Lower lobe of right lung (tissue), 2 donors: ENCODE results near the gene PLEK. TPM values are rescaled to one million over a fixed set of nuclear protein-coding genes. Genes with fewer than 3 reads are reported as not detected.

ENCODE experiments used
- ATAC-seq, 2 donors: fragments of 200-7000 bp; cut with Tn5 transposase; one replicate each; pipeline ENCODE4 v1.9.1; 2020 to 2022; ENCODE audit warnings: mild to moderate bottlenecking in 2 of 2, moderate library complexity in 2 of 2
- DNase-seq: peaks from one replicate; pipeline ENCODE4 v3.0.0-alpha.2; 2020
- H3K27ac ChIP-seq: fragments of 200-600 bp; one replicate; pipeline ENCODE4 v1.8.0; 2022
- H3K27me3 ChIP-seq: fragments of 200-600 bp; one replicate; pipeline ENCODE4 v1.8.0; 2022; ENCODE audit warnings: low read depth
- H3K36me3 ChIP-seq: fragments of 200-600 bp; one replicate; pipeline ENCODE4 v1.8.0; 2022; ENCODE audit warnings: mild to moderate bottlenecking
- H3K4me1 ChIP-seq: fragments of 200-600 bp; one replicate; pipeline ENCODE4 v1.8.0; 2022
- H3K4me3 ChIP-seq: fragments of 200-600 bp; one replicate; pipeline ENCODE4 v1.8.0; 2022; ENCODE audit warnings: mild to moderate bottlenecking
- H3K9me3 ChIP-seq: fragments of 200-600 bp; one replicate; pipeline ENCODE4 v1.8.0; 2022
- intact Hi-C: fragments of 100-400 bp; cut with DNase I; formaldehyde crosslinking; loops from one replicate; pipeline ENCODE4 v1.11.0; 2022
- total RNA-seq: library from RNA; stranded (reverse); fragmentation: NEBNext Ultra II Directional; extraction: Animal tissue kit (Norgen Biotek cat#: 25700); gene quantifications from one replicate; pipeline ENCODE4 v1.2.1, GENCODE V29; 2021
- TF ChIP-seq, protein P1 (sequence below): fragments of 200-600 bp; IDR thresholded peaks from one replicate; pipeline ENCODE4 v1.8.0; 2022; ENCODE audit warnings: antibody characterized with exemption, mild to moderate bottlenecking
- donor health status: DM: no; HTN: yes; CAD: no; lungs with severe emphysema.

The PLEK gene
- total RNA-seq, 1 donor from 2014 or later, result 42.1 TPM

DNA sequence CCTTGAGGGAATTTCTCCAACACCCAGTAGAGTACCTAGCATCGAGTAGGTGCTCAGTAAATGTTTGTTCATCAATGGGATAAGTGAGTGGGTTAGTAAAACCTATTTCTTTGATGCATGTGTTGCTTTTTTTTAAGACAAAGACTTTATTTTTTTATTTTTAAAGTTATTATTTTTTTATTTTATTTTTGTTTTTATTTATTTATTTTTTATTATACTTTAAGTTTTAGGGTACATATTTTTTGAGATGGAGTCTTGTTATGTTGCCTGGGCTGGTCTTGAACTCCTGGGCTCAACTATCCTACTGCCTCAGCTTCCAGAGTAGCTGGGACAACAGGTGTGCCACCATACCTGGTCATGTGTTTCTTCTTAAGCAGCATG lies 20.8 kb downstream of the PLEK start:
- H3K27ac ChIP-seq, result no peak overlapping the region
- no peak overlapping the region for H3K4me3 ChIP-seq
- TF ChIP-seq, protein P1, sequence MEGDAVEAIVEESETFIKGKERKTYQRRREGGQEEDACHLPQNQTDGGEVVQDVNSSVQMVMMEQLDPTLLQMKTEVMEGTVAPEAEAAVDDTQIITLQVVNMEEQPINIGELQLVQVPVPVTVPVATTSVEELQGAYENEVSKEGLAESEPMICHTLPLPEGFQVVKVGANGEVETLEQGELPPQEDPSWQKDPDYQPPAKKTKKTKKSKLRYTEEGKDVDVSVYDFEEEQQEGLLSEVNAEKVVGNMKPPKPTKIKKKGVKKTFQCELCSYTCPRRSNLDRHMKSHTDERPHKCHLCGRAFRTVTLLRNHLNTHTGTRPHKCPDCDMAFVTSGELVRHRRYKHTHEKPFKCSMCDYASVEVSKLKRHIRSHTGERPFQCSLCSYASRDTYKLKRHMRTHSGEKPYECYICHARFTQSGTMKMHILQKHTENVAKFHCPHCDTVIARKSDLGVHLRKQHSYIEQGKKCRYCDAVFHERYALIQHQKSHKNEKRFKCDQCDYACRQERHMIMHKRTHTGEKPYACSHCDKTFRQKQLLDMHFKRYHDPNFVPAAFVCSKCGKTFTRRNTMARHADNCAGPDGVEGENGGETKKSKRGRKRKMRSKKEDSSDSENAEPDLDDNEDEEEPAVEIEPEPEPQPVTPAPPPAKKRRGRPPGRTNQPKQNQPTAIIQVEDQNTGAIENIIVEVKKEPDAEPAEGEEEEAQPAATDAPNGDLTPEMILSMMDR, result no peak

DNA sequence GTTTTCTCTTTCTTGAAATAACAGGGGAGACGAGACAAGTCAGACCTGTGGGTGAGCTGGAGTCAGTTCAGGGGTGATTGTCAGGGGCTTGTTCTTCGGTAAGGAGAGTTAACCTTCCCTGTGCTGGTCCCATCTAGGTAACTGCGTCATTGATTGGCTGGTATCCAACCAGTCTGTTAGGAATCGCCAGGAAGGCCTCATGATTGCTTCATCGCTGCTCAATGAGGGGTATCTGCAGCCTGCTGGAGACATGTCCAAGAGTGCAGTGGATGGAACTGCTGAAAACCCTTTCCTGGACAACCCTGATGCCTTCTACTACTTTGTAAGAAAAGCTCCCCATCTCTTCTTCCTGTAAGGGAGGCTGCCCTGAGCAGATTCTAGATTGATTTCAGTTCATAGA lies 21.3 kb downstream of the PLEK start:
- no peak for DNase-seq
- Histone ChIP-seq H3K9me3 (no peaks in the 10 kb centered on the region), H3K36me3 (peaks cover 15% of the 10 kb centered on the region), H3K4me1 (peaks cover 8% of the 10 kb centered on the region), H3K27me3 (no peaks in the 10 kb centered on the region), H3K4me3 (no peak overlapping the region), H3K27ac (no peak overlapping the region)
- intact Hi-C loops, result no loop called here
- no peak for ATAC-seq
- TF ChIP-seq, protein P1, result no peak

More for the DNA sequence above, 20.8 kb downstream of the PLEK start:
- H3K27me3 ChIP-seq, result no peaks in the 10 kb centered on the region
- intact Hi-C loops, result no loop called here
- H3K9me3 ChIP-seq, result no peaks in the 10 kb centered on the region
- H3K4me1 ChIP-seq, result peaks cover 4% of the 10 kb centered on the region
- no peak for ATAC-seq
- DNase-seq, result no peak
- H3K36me3 ChIP-seq, result peaks cover 19% of the 10 kb centered on the region

DNA sequence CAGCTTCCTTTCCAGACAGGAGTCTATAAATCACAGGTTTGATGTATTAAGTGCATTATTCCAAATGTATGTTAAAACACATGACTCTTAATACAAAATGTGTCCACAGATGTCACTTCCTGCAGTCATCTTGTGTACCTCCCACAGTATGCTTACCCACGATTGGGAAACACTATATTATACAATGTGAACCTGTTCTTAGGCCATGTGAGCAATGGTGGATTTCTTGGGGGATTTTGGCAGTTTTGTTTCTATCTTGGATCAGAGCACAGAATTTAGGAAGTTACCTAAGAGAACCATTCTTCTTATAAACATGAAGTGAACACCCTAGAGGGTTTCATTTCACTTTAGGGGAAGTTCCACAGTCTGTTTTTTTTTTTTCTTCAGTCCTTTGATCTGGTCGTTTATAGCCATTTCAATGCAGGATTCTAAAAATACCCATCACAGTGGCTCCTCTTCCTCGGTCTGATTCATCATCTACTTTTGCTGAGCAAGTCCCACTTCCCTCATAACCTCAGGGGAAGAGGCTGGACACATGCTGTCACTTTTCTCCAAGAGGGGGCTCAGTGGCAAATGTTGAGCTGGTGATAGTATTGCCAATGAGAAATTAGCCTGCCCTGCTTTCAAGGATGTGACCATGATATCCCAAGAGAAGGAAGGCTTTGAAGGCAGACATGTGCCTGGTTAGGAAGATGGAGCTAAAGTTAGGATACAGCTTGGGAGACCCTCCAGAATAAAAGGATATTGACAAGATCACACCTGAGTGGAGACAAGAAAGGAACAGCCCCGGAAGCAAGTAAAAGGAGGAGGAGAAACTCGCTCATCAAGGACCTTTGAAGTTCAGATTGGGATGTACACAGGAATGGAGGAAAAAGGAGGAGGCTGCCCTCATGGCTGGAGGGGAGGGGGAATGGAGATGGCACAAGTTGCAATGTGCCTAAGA lies 22.6 kb downstream of the PLEK start:
- ATAC-seq, result peak; percentile 56 to 61

DNA sequence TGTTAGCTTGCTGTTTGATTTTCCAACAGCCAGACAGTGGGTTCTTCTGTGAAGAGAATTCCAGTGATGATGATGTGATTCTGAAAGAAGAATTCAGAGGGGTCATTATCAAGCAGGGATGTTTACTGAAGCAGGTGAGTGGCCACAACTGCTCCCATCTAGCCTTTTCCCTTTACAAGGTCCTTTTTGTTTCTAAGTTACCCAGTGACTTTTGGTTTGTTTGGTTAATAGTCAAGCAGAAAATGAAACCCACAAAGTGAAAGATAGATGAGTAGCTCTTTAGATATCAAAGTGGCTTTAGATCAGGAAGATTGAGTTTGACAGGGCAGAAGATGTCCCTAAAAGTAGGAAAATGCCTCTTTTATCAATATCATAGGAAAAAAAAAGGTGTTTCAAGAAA lies 23.3 kb downstream of the PLEK start:
- intact Hi-C loops, result no loop called here
- H3K27ac ChIP-seq, result peak overlapping the region; percentile 28
- no peak for ATAC-seq

More for the DNA sequence above, 22.6 kb downstream of the PLEK start:
- Histone ChIP-seq H3K4me3 (no peak overlapping the region), H3K27me3 (no peaks in the 10 kb centered on the region), H3K9me3 (no peaks in the 10 kb centered on the region), H3K36me3 (peaks cover 2% of the 10 kb centered on the region), H3K4me1 (peaks cover 14% of the 10 kb centered on the region), H3K27ac (peak overlapping the region; percentile 53)
- TF ChIP-seq, protein P1, result no peak
- intact Hi-C loops, result no loop called here
- DNase-seq, result no peak

DNA sequence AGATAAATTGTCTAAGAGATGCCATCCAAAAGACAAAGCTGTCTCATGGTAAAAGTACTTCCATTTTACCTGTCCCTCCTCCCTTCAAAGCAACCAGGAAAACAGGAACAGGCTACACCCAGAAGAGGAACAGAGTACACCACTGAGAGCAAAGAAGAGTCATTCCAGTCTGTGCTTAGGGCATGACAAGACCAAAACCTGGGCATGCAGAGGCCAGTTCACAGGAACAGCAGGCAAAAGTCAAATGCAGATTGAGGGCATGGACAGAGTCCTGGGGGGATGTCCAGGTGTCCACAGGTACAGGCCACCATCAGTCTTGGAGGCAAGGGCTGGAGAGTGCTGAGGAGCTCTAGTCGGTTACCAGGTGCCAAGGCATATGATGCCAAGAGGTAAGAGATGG lies 23.7 kb downstream of the PLEK start:
- H3K27me3 ChIP-seq, result no peaks in the 10 kb centered on the region
- no peak overlapping the region for H3K27ac ChIP-seq
- no peak for DNase-seq
- H3K4me1 ChIP-seq, result peaks cover 12% of the 10 kb centered on the region
- peaks cover 9% of the 10 kb centered on the region for H3K36me3 ChIP-seq
- peak; percentile 8 to 35 for ATAC-seq
- no peak overlapping the region for H3K4me3 ChIP-seq
- TF ChIP-seq, protein P1, result no peak
- intact Hi-C loops, result no loop called here
- no peaks in the 10 kb centered on the region for H3K9me3 ChIP-seq

More for the DNA sequence above, 23.3 kb downstream of the PLEK start:
- no peaks in the 10 kb centered on the region for H3K27me3 ChIP-seq
- H3K4me1 ChIP-seq, result peaks cover 14% of the 10 kb centered on the region
- TF ChIP-seq, protein P1, result no peak
- no peak for DNase-seq
- no peak overlapping the region for H3K4me3 ChIP-seq
- H3K36me3 ChIP-seq, result peaks cover 5% of the 10 kb centered on the region
- no peaks in the 10 kb centered on the region for H3K9me3 ChIP-seq
